ENCODE measurements around the gene PVALEF.

Gene PVALEF

GRCh38 chr17:81192386-81193050 is 27.2 kb downstream of the PVALEF start:
- Histone ChIP-seq H3K9me3 (no peaks in the 10 kb centered on the region), H3K36me3 (replicated peaks) (peaks cover 17% of the 10 kb centered on the region), H3K4me3 (no peak overlapping the region), H3K4me1 (no peaks in the 10 kb centered on the region), H3K27me3 (ENCODE audit: low read depth) (no peaks in the 10 kb centered on the region)
- DNase-seq (ENCODE audit: low spot score in 2 of 2) = no peak
- in situ Hi-C loops (cut with MboI; ENCODE audit: low sequenced_read_pairs) = no loop called here

- H3K9me3 ChIP-seq = no peaks in the 10 kb centered on the region
- no peak for DNase-seq (ENCODE audit: low spot score in 2 of 2)
- no peak overlapping the region for H3K4me3 ChIP-seq
- peaks cover 17% of the 10 kb centered on the region for H3K36me3 ChIP-seq (replicated peaks)
- no peaks in the 10 kb centered on the region for H3K4me1 ChIP-seq
- in situ Hi-C loops (cut with MboI; ENCODE audit: low sequenced_read_pairs) = no loop called here
- H3K27me3 ChIP-seq (ENCODE audit: low read depth) = no peaks in the 10 kb centered on the region
Measured at GRCh38 chr17:81193051-81193410, 27.7 kb downstream of the PVALEF start.

GRCh38 chr17:81193470-81194224 is 28.3 kb downstream of the PVALEF start:
- DNase-seq (ENCODE audit: low spot score in 2 of 2) = no peak
- H3K4me1 ChIP-seq = no peaks in the 10 kb centered on the region
- in situ Hi-C loops (cut with MboI; ENCODE audit: low sequenced_read_pairs) = no loop called here
- no peaks in the 10 kb centered on the region for H3K9me3 ChIP-seq
- peaks cover 17% of the 10 kb centered on the region for H3K36me3 ChIP-seq (replicated peaks)
- H3K27me3 ChIP-seq (ENCODE audit: low read depth) = no peaks in the 10 kb centered on the region
- no peak overlapping the region for H3K4me3 ChIP-seq

- Histone ChIP-seq H3K4me1 (no peaks in the 10 kb centered on the region), H3K9me3 (no peaks in the 10 kb centered on the region), H3K4me3 (no peak overlapping the region), H3K27me3 (ENCODE audit: low read depth) (no peaks in the 10 kb centered on the region), H3K36me3 (replicated peaks) (peaks cover 17% of the 10 kb centered on the region)
- DNase-seq (ENCODE audit: low spot score in 2 of 2) = no peak
- in situ Hi-C loops (cut with MboI; ENCODE audit: low sequenced_read_pairs) = no loop called here
Measured at GRCh38 chr17:81194225-81194760, 29.0 kb downstream of the PVALEF start.

GRCh38 chr17:81194941-81195901 is 29.9 kb downstream of the PVALEF start:
- no peaks in the 10 kb centered on the region for H3K4me1 ChIP-seq
- no peak overlapping the region for H3K4me3 ChIP-seq
- H3K36me3 ChIP-seq (replicated peaks) = peaks cover 16% of the 10 kb centered on the region
- H3K27me3 ChIP-seq (ENCODE audit: low read depth) = no peaks in the 10 kb centered on the region
- no peaks in the 10 kb centered on the region for H3K9me3 ChIP-seq
- DNase-seq (ENCODE audit: low spot score in 2 of 2) = no peak
- in situ Hi-C loops (cut with MboI; ENCODE audit: low sequenced_read_pairs) = no loop called here

- DNase-seq (ENCODE audit: low spot score in 2 of 2) = no peak
- H3K36me3 ChIP-seq (replicated peaks) = peaks cover 16% of the 10 kb centered on the region
- in situ Hi-C loops (cut with MboI; ENCODE audit: low sequenced_read_pairs) = no loop called here
- no peaks in the 10 kb centered on the region for H3K27me3 ChIP-seq (ENCODE audit: low read depth)
- no peaks in the 10 kb centered on the region for H3K9me3 ChIP-seq
- H3K4me1 ChIP-seq = no peaks in the 10 kb centered on the region
- no peak overlapping the region for H3K4me3 ChIP-seq
Measured at GRCh38 chr17:81195941-81196495, 30.7 kb downstream of the PVALEF start.

- H3K4me3 ChIP-seq = no peak overlapping the region
- peaks cover 16% of the 10 kb centered on the region for H3K36me3 ChIP-seq (replicated peaks)
- no peaks in the 10 kb centered on the region for H3K9me3 ChIP-seq
- no peak for DNase-seq (ENCODE audit: low spot score in 2 of 2)
- in situ Hi-C loops (cut with MboI; ENCODE audit: low sequenced_read_pairs) = no loop called here
- H3K27me3 ChIP-seq (ENCODE audit: low read depth) = no peaks in the 10 kb centered on the region
- no peaks in the 10 kb centered on the region for H3K4me1 ChIP-seq
Measured at GRCh38 chr17:81196505-81197408, 31.4 kb downstream of the PVALEF start.

GRCh38 chr17:81197409-81197795 is 32.1 kb downstream of the PVALEF start:
- in situ Hi-C loops (cut with MboI; ENCODE audit: low sequenced_read_pairs) = no loop called here
- no peaks in the 10 kb centered on the region for H3K27me3 ChIP-seq (ENCODE audit: low read depth)
- H3K4me3 ChIP-seq = no peak overlapping the region
- peaks cover 16% of the 10 kb centered on the region for H3K36me3 ChIP-seq (replicated peaks)
- H3K4me1 ChIP-seq = no peaks in the 10 kb centered on the region
- DNase-seq (ENCODE audit: low spot score in 2 of 2) = no peak
- H3K9me3 ChIP-seq = no peaks in the 10 kb centered on the region

- in situ Hi-C loops (cut with MboI; ENCODE audit: low sequenced_read_pairs) = no loop called here
Measured at GRCh38 chr17:81197831-81198490, 32.7 kb downstream of the PVALEF start.

GRCh38 chr17:81198826-81199481 is 33.6 kb downstream of the PVALEF start:
- Histone ChIP-seq H3K9me3 (no peaks in the 10 kb centered on the region), H3K36me3 (replicated peaks) (peaks cover 16% of the 10 kb centered on the region), H3K4me3 (no peak overlapping the region), H3K27me3 (ENCODE audit: low read depth) (no peaks in the 10 kb centered on the region), H3K4me1 (no peaks in the 10 kb centered on the region)
- no peak for DNase-seq (ENCODE audit: low spot score in 2 of 2)
- in situ Hi-C loops (cut with MboI; ENCODE audit: low sequenced_read_pairs) = no loop called here

More at GRCh38 chr17:81197831-81198490, 32.7 kb downstream of the PVALEF start:
- H3K9me3 ChIP-seq = no peaks in the 10 kb centered on the region
- no peaks in the 10 kb centered on the region for H3K4me1 ChIP-seq
- no peak overlapping the region for H3K4me3 ChIP-seq
- no peak for DNase-seq (ENCODE audit: low spot score in 2 of 2)
- peaks cover 16% of the 10 kb centered on the region for H3K36me3 ChIP-seq (replicated peaks)
- H3K27me3 ChIP-seq (ENCODE audit: low read depth) = no peaks in the 10 kb centered on the region

GRCh38 chr17:81199482-81199830 is 34.1 kb downstream of the PVALEF start:
- no peaks in the 10 kb centered on the region for H3K9me3 ChIP-seq
- in situ Hi-C loops (cut with MboI; ENCODE audit: low sequenced_read_pairs) = no loop called here
- no peaks in the 10 kb centered on the region for H3K4me1 ChIP-seq
- H3K4me3 ChIP-seq = no peak overlapping the region
- H3K27me3 ChIP-seq (ENCODE audit: low read depth) = no peaks in the 10 kb centered on the region
- peaks cover 15% of the 10 kb centered on the region for H3K36me3 ChIP-seq (replicated peaks)
- no peak for DNase-seq (ENCODE audit: low spot score in 2 of 2)

GRCh38 chr17:81200201-81200600 is 34.9 kb downstream of the PVALEF start:
- DNase-seq (ENCODE audit: low spot score in 2 of 2) = no peak
- in situ Hi-C loops (cut with MboI; ENCODE audit: low sequenced_read_pairs) = no loop called here
- Histone ChIP-seq H3K9me3 (no peaks in the 10 kb centered on the region), H3K27me3 (ENCODE audit: low read depth) (no peaks in the 10 kb centered on the region), H3K4me1 (no peaks in the 10 kb centered on the region), H3K4me3 (no peak overlapping the region), H3K36me3 (replicated peaks) (peaks cover 9% of the 10 kb centered on the region)
